ENCODE measurements around the gene ENPP3. TPM values are rescaled to one million over a fixed set of nuclear protein-coding genes. Genes with fewer than 3 reads are reported as not detected.

ENPP3 gene
- total RNA-seq, 6 experiments from 2014 or later: 0.07 to 0.12 TPM; not detected in 4

DNA sequence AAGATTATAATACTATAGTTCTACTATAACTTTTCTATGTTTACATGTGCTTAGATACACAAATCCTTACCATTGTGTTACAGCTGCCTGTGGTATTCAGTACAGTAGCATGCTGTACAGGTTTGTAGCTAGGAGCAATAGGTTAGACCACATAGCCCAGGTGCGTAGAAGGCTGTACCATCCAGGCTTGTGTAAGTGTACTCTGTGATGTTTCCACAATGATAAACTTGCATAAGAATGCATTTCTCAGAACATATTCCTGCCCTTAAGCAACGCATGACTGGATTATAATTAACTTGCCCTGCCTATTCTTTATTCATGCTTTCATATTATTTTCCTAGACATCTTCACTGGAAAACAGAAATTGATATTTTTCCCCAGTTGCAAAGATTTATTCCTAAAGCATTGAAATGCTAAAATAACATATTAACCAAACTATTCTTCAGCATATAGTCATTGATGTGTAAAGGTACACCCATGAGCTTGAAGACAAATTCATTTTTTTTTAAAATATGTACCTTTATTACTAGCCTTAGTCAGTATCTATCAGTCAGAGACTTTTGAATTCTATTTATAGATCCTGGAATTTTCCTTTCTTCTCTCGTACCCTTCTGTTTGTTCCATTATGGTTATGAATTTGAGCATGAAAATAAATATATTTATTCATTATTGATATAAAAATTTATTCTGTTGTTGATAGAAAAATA lies 80.9 kb downstream of the ENPP3 start:
- TF ChIP-seq, protein P1, sequence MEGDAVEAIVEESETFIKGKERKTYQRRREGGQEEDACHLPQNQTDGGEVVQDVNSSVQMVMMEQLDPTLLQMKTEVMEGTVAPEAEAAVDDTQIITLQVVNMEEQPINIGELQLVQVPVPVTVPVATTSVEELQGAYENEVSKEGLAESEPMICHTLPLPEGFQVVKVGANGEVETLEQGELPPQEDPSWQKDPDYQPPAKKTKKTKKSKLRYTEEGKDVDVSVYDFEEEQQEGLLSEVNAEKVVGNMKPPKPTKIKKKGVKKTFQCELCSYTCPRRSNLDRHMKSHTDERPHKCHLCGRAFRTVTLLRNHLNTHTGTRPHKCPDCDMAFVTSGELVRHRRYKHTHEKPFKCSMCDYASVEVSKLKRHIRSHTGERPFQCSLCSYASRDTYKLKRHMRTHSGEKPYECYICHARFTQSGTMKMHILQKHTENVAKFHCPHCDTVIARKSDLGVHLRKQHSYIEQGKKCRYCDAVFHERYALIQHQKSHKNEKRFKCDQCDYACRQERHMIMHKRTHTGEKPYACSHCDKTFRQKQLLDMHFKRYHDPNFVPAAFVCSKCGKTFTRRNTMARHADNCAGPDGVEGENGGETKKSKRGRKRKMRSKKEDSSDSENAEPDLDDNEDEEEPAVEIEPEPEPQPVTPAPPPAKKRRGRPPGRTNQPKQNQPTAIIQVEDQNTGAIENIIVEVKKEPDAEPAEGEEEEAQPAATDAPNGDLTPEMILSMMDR (IDR thresholded peaks at IDR 0.05): no peak

DNA sequence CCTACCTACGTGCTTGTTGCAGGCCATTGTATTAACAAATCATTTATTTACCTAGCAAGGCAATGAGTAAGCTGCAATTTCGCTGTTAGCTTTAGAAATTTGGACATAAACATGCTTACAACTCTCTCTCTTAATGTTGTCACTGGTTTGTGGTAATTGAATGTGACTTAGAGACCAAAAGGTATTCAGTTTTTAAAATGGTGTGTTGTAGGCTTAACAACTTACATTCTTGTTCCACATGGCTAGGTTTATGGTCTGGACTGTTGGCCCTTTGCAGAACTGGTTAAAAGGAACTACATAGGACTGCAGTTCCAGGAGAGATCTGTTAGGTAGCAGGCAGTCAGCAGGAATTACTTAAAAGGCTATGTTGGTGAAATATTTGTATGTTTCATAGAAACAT lies 84.1 kb downstream of the ENPP3 start:
- Mint-ChIP-seq H3K27ac (no peak overlapping the region), H3K9me3 (no peaks in the 10 kb centered on the region), H3K36me3 (ENCODE audit: low read depth) (no peaks in the 10 kb centered on the region), H3K4me3 (no peak overlapping the region), H3K27me3 (ENCODE audit: insufficient read depth) (no peaks in the 10 kb centered on the region; the same call in 1 of the 2 replicates), H3K4me1 (ENCODE audit: low read depth) (peaks cover 6% of the 10 kb centered on the region)
- TF ChIP-seq, protein P1 (IDR thresholded peaks at IDR 0.05): no peak
- no peak for DNase-seq

More for the DNA sequence above, 80.9 kb downstream of the ENPP3 start:
- Mint-ChIP-seq H3K4me1 (ENCODE audit: low read depth) (no peaks in the 10 kb centered on the region), H3K36me3 (ENCODE audit: low read depth) (no peaks in the 10 kb centered on the region), H3K27me3 (ENCODE audit: insufficient read depth) (no peaks in the 10 kb centered on the region; the same call in 1 of the 2 replicates), H3K27ac (no peak overlapping the region), H3K4me3 (no peak overlapping the region), H3K9me3 (no peaks in the 10 kb centered on the region)
- no peak for DNase-seq

DNA sequence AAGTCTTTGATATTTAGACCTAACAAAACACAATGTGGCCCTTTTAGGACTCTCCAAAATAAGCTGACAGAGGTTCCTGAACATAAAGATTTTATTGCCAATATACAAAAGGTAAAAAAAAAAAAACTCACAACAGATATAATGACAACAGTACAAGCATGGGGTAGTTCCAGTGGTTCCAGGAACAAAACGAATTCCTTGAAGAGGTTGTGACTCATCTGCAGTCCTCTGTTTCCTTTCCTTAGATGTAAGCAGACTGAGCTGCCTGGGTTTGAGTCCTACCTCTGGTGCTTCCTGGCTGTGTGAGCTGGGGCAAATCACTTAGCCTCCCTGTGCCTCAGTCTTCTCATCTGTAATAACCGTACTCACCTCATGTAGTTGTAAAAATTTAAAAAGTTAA lies 87.0 kb downstream of the ENPP3 start:
- Mint-ChIP-seq H3K36me3 (ENCODE audit: low read depth) (no peaks in the 10 kb centered on the region), H3K27ac (no peak overlapping the region), H3K4me3 (no peak overlapping the region), H3K4me1 (ENCODE audit: low read depth) (peaks cover 15% of the 10 kb centered on the region), H3K27me3 (ENCODE audit: insufficient read depth) (no peaks in the 10 kb centered on the region; the same call in 1 of the 2 replicates), H3K9me3 (no peaks in the 10 kb centered on the region)
- TF ChIP-seq, protein P1 (IDR thresholded peaks at IDR 0.05): no peak
- DNase-seq: no peak

DNA sequence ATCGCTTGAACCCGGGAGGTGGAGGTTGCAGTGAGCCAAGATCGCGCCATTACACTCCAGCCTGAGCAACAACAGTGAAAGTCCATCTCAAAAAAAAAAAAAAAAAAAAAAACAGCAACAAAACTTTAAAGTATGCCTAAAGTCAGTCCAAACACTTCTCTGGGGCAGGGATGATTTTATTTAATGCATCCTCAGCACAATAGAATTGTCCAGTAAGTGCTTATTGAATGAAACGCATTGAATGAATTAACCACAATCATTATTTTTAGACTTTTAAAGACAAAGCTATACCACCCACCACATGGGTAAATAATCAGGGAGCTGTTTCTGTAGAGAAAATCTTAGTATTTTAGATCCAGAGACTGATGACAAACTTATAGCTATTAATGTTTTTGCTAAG lies 90.4 kb downstream of the ENPP3 start:
- no peak overlapping the region for H3K27ac Mint-ChIP-seq
- no peaks in the 10 kb centered on the region for H3K27me3 Mint-ChIP-seq (ENCODE audit: insufficient read depth)
- peaks cover 27% of the 10 kb centered on the region for H3K4me1 Mint-ChIP-seq (ENCODE audit: low read depth)
- TF ChIP-seq, protein P1 (IDR thresholded peaks at IDR 0.05): no peak
- DNase-seq: no peak
- peaks cover 5% of the 10 kb centered on the region; the same call in 1 of the 2 replicates for H3K36me3 Mint-ChIP-seq (ENCODE audit: low read depth)
- no peak overlapping the region for H3K4me3 Mint-ChIP-seq
- no peaks in the 10 kb centered on the region for H3K9me3 Mint-ChIP-seq

DNA sequence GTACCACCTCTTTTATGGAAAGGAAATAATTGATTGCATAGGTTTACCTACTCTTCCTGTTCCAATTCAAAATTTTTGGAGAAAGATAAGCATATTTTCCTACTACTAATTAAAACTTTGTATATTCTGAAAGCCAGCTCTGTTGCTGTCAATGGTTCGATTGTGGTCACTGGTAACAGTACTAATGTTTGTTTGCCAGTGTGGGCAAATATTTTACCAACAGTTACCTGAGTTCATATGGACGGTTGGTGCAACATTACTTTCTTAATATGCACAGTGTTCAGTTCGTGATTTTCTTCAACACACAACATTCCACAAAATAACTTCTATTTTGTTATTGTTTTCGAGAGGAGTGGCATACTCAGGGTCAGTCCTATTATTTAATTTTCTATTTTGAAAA lies 90.8 kb downstream of the ENPP3 start:
- H3K27me3 Mint-ChIP-seq (ENCODE audit: insufficient read depth): no peaks in the 10 kb centered on the region
- H3K9me3 Mint-ChIP-seq: no peaks in the 10 kb centered on the region
- H3K27ac Mint-ChIP-seq: no peak overlapping the region
- no peak overlapping the region for H3K4me3 Mint-ChIP-seq
- peaks cover 27% of the 10 kb centered on the region for H3K4me1 Mint-ChIP-seq (ENCODE audit: low read depth)
- TF ChIP-seq, protein P1 (IDR thresholded peaks at IDR 0.05): no peak
- H3K36me3 Mint-ChIP-seq (ENCODE audit: low read depth): peaks cover 5% of the 10 kb centered on the region; the same call in 1 of the 2 replicates
- no peak for DNase-seq
